GM12865 (cell line): ENCODE results near the gene ZDHHC4.
A peak's percentile ranks its signal among the peaks of the same experiment; 100 is the strongest.
"Not testable (repeated sequence)": the region's sequence is repeated elsewhere in the genome, so short reads cannot be mapped to it uniquely, and the experiment has no call there.

Source experiments
- DNase-seq: peaks from one replicate; pipeline ENCODE4 v3.0.0; 2010; ENCODE audit warnings: low read depth
- H3K4me3 ChIP-seq: 2 replicates; pipeline ENCODE4 v1.5.1; 2011; ENCODE audit warnings: mild to moderate bottlenecking, low read depth, low read length, control low read depth
- TF ChIP-seq, protein P1 (sequence below): IDR thresholded peaks from 2 replicates; pipeline ENCODE4 v1.5.1; 2011; ENCODE audit warnings: low read length, control low read depth, low read depth, inconsistent platforms; ENCODE audit not compliant: insufficient read depth; ENCODE audit errors: missing control alignments

Gene ZDHHC4

DNA sequence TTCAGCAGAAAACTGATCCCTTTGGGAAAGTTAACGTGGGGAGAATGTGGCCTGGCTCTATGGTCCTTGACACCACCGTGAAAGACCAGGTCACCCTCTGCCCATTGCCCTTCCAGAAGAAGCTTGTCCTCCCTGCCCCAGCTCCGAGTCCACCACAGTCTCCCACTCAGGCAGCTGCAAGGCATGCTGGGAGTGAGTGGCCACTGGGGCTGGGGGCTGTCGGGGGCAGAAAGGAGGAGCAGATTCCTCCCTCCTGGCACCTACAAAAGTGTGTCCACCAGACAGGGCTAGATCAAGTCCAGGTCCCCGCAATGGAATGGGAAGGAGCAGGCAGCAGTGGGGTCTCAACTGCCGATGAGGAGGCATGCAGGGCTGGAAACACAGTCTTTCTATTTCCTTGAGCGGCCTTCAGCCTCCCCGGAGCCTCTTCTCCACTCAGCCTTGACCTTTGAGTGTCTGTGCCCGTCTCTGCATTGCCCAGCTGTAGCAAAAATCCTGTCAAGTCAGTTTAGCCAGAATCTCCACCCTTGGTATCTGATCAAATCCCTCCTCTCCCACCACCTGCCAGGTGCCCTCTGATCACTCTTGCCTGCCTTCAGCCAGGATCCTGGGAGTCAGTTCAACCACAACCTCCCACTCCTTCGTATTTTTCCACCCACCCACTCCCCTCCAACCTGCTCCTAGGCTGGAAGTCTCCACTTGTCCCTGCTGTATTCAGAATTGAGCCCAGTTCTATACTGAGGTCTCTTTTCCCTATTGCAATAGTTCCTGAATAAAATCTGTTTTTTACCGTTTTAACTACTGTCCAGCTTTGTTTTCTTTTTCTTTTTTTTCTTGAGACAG is 53.0 kb downstream of the ZDHHC4 start:
- H3K4me3 ChIP-seq, result no peak overlapping the region
- no peak for DNase-seq
- TF ChIP-seq, protein P1, sequence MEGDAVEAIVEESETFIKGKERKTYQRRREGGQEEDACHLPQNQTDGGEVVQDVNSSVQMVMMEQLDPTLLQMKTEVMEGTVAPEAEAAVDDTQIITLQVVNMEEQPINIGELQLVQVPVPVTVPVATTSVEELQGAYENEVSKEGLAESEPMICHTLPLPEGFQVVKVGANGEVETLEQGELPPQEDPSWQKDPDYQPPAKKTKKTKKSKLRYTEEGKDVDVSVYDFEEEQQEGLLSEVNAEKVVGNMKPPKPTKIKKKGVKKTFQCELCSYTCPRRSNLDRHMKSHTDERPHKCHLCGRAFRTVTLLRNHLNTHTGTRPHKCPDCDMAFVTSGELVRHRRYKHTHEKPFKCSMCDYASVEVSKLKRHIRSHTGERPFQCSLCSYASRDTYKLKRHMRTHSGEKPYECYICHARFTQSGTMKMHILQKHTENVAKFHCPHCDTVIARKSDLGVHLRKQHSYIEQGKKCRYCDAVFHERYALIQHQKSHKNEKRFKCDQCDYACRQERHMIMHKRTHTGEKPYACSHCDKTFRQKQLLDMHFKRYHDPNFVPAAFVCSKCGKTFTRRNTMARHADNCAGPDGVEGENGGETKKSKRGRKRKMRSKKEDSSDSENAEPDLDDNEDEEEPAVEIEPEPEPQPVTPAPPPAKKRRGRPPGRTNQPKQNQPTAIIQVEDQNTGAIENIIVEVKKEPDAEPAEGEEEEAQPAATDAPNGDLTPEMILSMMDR, result no peak

DNA sequence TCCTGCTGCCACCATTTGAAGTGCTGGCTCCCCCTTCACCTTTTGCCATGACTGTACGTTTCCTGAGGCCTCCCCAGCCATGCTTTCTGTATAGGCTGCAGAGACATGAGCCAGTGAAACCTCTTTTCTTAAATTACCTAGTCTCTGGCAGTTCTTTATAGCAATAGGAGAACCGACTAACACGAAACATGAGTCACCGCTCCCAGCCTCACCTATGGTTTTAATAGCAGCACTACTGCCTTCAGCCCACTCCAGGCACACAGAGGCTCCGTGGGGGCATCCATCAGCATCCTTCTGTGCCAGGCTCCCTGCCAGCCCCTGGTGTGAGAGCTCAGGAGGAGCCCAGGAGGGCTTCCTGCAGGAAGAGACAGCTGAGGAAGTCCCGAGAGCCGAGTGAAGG is 54.4 kb downstream of the ZDHHC4 start:
- no peak for DNase-seq
- TF ChIP-seq, protein P1, result no peak
- H3K4me3 ChIP-seq, result no peak overlapping the region

DNA sequence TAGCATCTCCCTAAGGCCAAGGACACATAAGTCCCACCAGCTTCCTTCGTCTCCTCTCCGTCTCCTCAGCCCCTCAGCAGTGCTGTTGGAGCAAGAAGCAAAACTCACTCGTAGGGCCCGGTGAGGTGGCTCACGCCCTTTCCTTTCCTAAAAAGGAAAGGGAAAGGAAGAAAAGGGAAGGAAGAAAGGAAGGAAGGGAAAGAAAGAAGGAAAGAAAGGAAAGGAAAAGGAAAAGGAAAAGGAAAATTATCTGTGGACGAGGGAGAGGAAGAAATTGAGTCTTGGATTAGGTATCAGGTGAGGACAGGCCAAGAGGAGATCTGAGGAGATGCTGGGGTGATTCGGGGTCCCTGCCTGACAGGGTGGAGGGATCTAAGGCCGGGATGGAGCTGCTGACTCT is 56.8 kb downstream of the ZDHHC4 start:
- no peak for DNase-seq
- TF ChIP-seq, protein P1, result no peak

DNA sequence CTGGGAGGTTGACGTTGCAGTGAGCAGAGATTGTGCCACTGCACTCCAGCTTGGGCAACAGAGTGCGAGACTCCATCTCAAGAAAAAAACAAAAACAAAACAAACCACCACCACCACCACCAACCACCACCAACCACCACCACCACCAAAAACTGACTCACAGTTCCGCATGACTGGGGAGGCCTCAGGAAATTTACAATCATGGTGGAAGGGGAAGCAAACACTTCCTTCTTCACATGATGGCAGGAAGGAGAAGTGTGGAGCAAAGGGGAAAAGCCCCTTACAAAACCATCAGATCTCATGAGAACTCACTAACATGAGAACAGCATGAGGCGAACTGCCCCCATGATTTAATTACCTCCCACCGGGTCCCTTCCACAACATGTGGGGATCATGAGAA is 57.7 kb downstream of the ZDHHC4 start:
- H3K4me3 ChIP-seq, result not testable (repeated sequence)
- peak; percentile 45 for DNase-seq

More for the DNA sequence above, 56.8 kb downstream of the ZDHHC4 start:
- H3K4me3 ChIP-seq, result no peak overlapping the region

DNA sequence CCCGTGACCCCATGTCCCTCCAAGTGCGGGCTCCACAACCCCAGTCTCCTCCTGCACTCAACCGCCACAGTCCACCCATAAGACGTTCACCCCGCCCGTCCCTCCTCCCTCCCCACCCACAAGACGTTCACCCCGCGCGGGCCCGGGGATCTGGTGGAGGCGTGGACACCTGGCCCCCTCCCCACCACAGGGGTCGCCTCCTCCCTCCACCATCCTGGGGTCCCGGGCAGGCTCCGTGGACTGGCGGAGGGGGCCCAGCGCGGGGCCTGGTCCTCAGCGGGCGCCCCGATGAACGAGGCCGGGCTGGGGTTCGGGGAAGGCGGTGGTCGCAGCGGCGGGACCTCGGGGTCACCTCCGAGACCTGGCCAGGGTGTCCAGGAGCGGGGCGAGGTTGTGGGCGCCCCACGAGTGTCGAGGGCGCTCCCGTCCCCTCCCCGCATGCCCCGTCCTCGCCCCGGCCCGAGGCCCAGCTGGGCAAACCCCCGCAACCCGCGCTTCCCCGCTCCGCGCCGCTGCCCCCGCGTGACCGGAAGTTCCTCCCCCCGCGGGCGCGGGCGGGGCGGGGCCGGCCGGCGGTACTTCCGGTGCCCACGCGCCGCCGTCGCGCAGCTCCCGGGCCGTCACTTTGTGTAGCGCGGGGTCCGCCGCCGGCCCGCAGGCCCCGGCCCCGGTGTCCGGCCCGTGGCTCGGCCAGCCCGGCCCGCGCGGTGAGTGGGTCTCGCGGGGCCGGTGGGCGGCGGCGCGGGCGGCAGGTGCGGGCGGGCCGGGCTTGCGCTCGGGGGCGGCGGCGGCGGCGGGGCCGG is 59.7 kb downstream of the ZDHHC4 start, which contains the start of gene ZNF316:
TSS of gene ZNF316 (plus strand) at position 578 of the 803 bp plus-strand sequence. CDS start 5,092 bp downstream, outside the sequence.
- H3K4me3 ChIP-seq, result peak within 1 kb of the TSS; percentile 59
- TF ChIP-seq, protein P1, result no peak
- peak; percentile 80 for DNase-seq

DNA sequence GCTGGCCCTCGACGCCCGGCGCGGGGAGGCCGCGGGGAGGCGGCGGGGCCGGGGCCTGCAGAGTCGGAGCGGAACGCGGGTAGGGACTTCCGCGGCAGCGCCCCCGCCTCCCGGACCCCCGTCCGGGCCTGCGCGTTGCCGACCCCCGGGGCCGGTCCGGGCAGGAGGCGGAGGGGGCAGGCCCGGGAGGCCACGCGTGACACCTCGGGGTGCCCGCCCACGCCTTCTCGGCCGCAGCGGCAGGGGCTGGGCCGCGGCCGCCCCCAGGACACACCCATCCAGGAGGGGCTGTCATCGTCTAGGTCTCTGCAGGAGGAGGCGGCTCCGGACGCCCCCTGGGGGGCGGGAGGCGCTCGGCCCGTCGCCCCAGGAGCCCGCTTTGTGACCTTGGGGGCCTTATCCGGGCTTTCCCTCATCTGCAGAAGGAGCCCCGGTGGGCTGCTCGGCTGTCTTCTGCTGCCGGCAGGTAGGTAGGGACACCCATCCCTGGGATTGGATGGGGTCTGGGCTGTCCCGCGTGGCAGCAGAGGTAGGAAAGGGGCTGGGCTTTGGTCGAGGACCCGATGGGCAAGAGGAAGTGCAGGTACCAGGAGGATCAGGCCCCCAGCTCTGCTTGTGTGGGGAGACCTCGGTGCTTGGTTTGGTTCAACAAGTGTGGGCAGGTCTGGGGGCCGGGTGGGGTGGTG is 60.4 kb downstream of the ZDHHC4 start:
- peak; percentile 82 for DNase-seq
- peak overlapping the region; percentile 59 for H3K4me3 ChIP-seq
- TF ChIP-seq, protein P1, result peak; percentile 61
